SU-DHL-6 (cell line): ENCODE data around the gene TMLHE.

Source experiments
- CTCF ChIP-seq: fragments of 200-600 bp; sonication (generic); IDR thresholded peaks from one replicate; pipeline ENCODE4 v1.5.1; 2017; ENCODE audit warnings: antibody characterized with exemption, mild to moderate bottlenecking, low read length, moderate library complexity; ENCODE audit not compliant: insufficient read depth, poor library complexity, severe bottlenecking
- EZH2phosphoT487 ChIP-seq: fragments of 200-600 bp; sonication (generic), shearing (Covaris generic); conservative IDR thresholded peaks from 2 replicates; pipeline ENCODE4 v1.6.1; 2018; ENCODE audit warnings: mild to moderate bottlenecking, antibody characterized with exemption, low read length, moderate library complexity, mixed read lengths

GRCh38 chrX:155505296-155505695 lies 107.5 kb downstream of the TMLHE start:
- TF ChIP-seq CTCF (no peak), EZH2phosphoT487 (no peak)
